HG02943 (cell line): ENCODE data around the gene UBE2D2.
A peak's percentile ranks its signal among the peaks of the same experiment; 100 is the strongest.
"Not testable (repeated sequence)": the region's sequence is repeated elsewhere in the genome, so short reads cannot be mapped to it uniquely, and the experiment has no call there.

ENCODE experiments used
- ATAC-seq: cut with Tn5 transposase; IDR thresholded peaks from one replicate; pipeline ENCODE4 v1.9.1; 2021; ENCODE audit warnings: mild to moderate bottlenecking, low read depth, moderate library complexity; ENCODE audit not compliant: unreplicated experiment

UBE2D2 gene

DNA sequence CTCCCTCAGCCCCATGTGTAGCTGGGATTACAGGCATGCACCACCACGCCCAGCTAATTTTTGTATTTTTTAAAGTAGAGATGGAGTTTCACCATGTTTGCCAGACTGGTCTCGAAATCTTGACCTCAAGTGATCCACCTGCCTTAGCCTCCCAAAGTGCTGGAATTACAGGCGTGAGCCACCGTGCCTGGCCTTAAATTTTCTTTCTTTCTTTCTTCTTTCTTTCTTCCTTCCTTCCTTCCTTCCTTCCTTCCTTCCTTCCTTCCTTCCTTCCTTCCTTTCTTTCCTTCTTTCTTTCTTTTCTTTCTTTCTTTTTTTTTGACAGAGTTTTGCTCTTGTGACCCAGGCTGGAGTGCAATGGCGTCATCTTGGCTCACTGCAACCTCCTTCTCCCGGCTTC lies 14.5 kb upstream of the UBE2D2 start:
- not testable (repeated sequence) for ATAC-seq

DNA sequence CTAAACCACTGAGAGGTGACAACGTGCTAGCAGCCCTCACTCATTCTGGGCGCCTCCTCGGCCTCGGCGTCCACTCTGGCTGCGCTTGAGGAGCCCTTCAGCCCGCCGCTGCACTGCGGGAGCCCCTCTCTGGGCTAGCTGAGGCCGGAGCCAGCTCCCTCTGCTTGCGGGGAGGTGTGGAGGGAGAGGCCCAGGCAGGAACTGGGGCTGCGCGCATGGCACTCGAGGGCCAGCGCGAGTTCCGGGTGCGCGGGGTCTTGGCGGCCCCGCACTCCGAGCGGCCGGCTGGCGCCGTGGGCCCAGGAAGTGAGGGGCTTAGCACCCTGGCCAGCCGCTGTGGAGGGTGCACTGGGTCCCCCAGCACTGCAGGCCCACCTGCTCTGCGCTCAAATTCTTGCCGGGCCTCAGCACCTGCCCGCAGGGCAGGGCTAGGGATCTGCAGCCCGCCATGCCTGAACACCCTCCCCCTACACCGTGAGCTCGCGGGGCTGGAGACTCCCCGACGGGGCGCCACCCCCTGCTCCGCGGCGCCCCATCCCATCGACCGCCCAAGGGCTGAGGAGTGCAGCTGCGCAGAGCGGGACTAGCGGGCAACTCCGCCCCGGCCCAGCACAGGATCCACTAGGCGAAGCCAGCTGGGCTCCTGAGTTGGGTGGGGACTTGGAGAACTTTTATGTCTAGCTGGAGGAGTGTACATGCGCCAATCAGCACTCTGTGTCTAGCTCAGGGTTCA lies 11.8 kb upstream of the UBE2D2 start:
- no peak for ATAC-seq

DNA sequence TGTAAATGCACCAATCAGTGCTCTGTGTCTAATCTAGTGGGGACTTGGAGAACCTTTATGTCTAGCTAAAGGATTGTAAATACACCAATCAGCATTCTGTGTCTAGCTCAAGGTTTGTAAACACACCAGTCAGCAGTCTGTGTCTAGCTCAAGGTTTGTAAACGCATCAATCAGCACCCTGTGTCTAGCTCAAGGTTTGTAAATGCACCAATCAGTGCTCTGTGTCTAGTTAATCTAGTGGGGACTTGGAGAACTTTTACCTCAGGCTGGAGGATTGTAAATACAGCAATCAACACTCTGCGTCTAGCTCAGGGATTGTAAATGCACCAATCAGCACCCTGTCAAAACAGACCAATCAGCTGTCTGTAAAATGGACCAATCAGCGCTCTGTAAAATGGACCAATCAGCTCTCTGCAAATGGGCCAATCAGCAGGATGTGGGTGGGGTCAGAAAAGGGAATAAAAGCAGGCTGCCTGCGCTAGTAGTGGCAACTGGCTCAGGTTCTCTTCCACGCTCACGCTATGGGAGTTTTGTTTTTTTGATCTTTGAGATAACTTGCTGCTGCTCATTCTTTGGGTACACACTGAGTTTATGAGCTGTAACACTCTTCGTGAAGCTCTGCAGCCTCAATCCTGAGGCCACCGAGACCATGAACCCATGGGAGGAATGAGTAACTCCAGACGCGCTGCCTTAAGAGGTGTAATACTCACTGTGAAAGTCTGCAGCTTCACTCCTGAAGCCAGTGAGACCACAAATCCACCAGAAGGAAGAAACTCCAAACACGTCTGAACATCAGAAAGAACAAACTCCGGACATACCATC lies 10.9 kb upstream of the UBE2D2 start:
- ATAC-seq = not testable (repeated sequence)

DNA sequence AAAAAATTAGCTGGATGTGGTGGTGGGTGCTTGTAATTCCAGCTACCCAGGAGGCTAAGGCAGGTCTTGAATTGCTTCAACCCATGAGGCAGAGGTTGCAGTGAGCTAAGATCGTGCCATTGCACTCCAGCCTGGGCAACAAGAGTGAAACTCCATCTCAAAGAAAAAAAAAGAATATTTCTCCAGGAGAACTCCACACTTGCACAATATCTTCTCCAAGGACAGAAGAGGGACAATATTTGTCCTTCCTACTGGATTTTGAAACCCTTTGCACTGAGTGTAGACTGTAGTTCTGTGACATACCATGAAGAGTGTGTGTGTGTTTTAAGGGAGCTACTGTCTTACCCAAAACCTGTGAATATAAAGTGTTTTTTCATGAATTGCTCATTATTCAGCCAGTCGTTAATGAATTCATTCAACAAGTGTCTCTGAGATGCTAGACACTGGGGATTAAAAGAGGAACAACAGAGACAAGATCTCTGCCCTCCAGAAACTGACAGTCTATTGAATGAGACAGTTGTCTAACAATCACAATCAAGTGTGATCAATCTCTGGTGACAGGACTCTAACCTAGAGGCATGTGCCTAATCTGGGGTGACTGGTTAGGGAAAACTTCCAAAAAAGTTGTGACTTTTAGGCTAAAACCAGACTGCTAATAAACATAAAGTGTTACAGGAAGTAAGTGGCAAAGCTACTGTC lies 9.8 kb upstream of the UBE2D2 start:
- no peak for ATAC-seq

DNA sequence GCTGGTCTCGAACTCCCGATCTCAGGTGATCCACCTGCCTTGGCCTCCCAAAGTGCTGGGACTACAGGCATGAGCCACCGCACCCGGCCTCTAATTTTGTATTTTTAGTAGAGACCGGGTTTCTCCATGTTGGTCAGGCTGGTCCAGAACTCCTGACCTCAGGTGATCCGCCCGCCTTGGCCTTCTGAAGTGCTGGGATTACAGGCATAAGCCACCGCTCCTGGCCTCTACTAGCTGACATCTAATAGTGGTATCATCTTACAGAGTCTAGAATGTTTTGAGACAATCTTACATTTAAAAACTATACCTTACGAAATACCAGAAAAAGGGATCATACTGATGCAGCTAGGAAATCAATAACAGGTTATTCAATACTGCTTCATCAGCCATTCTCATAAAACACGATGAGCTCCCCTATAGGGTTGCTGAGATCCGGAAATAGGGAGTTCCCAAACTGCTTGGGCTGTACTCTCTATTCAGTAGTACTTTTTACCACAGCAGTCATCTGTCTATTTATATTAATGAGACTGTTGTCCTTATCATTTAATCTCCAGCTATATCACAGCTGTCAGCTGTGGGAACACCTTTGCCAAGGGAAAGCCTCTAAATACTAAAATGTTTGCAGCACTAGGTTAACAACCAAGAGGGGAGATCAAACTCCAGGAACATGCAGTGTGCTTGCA lies 8.1 kb upstream of the UBE2D2 start:
- ATAC-seq = no peak

DNA sequence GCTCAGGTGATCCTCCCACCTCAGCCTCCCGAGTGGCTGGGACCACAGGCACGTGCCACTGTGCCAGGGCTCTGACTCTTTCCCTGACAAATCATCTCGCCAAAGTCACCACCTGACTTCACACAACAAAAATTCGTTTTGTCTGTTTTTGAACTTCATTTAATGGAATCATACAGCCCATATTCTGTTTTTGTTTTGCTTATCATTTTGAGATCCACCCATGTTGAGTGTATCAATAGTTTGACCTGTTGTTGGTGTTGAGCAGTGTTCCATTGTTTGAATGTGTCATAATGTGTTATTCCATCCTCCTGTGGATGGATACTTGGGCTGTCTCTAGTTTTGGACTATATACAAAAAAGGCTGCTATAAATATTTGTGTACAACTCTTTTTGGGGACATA lies 6.9 kb upstream of the UBE2D2 start:
- ATAC-seq = no peak

DNA sequence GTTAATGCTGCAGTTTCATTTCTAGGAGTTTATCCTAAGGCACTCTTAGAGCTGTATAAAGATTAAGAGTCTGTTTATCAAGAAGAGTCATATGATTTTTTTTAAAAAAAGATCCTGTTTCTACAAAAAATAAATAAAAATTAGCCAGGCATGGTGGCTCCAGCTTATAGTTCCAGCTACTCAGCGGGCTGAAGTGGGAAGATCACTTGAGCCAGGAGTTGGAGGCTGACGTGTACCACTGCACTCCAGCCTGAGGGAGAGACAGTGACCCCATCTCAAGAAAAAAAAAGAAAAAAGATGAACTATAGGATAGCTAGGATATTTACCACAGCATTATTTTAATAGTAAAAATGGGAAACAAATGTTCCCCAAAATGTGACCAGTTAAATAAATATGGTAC lies 3.3 kb upstream of the UBE2D2 start:
- no peak for ATAC-seq

DNA sequence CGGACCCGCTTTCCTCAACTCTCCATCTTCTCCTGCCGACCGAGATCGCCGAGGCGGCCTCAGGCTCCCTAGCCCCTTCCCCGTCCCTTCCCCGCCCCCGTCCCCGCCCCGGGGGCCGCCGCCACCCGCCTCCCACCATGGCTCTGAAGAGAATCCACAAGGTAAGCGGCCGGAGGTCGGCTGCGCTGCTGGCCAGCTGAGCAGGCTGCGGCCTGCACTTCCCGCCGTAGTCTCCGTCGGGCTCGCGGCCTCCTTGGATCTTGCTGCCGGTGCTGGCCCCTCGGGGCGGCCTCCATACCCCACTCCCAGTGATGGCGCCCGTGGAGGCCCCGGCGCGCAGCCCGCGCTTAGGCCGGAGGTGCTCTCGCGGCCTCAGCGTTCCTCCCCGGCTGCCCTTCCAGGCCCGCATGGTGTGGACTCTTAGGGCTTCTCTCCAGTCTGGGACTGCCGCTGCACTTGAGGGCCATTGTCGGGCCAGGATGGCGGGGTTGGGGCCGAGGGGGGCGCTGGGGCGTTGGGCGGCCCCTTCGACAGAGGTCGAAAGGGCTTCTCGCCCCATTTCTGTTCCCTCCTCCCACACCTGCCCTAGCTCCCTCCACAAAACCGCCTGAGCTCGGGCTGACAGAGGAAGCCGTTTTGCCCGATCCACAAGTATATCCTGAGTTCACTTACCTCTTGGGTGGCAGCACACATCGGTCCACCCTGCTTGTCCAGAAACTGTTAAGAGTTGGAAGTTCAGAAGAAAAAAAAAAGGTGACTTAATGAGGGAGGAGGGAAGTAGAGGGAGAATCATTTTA lies 714 bp downstream of the UBE2D2 start:
- ATAC-seq = peak; percentile 3

DNA sequence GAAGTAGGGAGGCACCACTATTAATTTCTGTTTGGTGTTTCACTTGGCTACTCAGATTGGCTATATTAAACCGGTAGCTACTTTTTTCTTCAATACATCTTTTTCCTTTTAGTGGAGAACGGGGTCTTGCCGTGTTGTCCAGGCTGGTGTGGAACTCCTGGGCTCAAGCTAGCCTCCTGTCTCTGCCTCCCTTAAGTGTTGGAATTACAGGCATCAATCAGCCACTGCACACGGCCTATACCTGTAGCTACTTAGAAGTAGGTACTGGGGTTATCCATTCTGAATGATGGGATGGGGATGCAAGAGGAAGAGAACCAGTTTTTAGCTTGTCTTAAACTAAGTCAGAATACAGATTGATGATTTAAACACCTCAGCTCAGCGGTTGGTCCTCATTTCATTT lies 1.7 kb downstream of the UBE2D2 start:
- no peak for ATAC-seq

DNA sequence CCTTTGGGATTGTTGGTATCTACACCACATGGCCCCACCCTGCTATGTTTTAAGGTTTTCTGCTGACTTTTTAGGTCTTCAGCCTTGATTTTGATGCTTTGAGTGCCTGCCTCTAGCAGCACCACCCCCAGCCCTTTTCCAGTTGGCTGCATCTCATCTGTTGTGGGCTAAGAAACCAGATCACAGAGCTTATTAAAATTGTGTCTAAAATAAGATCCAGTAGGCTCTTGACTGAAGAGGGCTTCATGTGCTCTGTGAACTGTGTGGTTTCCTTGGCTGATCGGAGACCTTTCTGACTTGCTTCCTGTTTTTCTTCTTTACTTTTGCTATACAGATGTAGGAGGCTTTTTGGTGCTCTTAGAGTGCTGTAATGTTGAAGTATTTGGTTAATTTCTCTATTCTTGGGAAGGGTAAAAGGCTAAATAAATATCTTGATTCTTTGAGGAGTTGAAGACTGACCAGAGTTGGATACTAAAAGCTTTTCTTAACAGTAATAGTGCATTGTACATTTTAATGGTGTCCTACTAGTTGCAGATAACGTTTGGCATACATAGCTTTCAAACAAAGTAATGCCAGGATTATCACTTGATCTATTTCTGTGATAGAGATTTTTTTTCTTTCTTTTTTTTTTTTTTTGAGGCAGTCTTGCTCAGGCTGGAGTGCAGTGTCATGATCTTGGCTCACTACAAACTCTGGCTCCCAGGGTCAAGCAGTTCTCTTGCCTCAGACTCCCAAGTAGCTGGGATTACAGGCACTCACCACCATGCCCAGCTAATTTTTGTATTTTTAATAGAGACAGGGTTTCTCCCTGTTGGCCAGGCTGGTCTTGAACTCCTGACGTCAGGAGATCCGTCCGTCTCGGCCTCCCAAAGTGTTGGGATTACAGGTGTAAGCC lies 4.5 kb downstream of the UBE2D2 start:
- peak; percentile 33 for ATAC-seq

DNA sequence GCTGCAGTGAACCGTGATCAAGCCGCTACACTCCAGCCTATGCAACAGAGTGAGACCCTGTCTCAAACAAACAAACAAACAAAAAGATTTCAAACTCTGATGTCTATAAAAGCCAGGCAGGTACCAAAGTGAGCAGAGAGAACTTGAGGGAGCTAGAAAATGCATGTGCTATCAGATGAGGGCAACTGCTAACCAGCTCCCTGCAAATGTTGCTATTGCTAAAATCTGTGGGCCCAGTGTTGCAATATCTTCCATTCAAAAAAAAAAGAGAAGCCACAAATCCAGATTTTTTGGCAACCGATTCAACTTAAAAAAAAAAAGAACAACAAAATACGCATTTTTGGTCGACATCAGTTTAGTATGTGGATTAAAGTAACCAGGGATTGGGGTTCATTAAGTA lies 5.5 kb downstream of the UBE2D2 start:
- ATAC-seq = no peak

DNA sequence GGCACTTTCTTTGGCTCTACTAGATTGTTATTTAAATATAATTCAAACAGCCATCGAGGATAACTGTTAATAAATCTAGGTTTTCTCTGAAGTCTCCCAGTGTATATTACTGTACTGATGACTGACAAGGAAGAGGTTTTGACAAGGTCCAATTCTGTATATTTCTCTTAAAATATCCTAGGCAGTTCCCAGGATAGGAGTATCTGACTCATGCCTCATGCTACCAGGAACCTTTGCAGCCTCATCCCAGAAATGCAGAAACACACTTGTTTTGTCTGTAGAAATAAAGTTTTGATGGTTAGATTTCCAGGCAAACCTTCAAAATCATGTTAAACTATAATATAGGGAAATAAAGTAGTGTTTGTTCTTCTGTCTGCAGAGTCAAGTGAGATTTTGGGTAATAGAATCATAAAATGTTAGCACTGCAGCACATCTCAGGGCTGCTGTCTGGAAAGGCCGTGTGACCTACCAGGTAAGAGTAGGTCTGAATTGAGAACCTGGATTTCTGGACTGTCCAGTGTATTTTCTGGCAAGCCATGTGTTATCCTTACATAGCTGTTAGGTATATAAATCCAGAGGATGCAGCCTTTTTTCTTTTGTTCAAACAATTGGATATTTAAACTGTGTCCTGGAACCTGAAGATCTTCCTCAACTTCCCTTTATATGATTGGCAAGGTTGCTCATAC lies 8.3 kb downstream of the UBE2D2 start:
- no peak for ATAC-seq

DNA sequence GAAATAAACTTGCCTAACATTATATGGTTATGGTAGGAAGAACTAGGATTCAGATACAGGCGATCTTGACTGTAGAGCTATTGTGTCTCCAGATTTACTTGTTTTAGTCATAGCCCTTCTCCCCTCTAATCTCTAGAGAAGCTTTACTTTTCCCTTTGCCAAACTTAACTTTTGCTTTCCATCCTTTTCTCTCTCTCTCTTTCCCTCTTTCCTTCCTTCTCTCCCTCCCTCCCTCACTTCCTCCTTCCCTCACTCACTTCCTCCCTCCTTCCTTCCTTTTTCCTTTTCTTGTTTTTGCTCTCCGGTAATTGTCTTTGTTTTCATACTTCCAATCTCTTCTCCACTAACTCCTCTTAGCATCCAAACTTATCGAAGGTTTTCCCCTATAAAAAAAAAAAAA lies 10.4 kb downstream of the UBE2D2 start:
- ATAC-seq = no peak

DNA sequence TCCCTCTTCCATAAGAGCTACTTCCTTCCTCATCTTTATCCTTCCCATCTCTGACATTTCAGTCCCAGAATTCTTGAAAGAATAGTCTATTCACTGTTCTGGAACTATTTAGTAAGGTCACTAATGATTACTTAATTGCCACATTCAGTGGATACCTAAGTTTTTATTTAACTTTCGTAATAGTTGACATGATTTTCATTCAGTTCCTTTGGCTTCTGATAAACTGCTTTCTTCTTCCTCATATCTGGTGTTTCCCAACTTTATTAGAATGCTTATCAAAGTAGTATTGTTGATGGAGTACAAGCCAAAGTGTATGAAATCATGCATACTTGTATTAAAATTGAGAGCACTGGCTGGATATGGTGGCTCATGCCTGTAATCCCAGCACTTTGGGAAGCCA lies 10.8 kb downstream of the UBE2D2 start:
- no peak for ATAC-seq

DNA sequence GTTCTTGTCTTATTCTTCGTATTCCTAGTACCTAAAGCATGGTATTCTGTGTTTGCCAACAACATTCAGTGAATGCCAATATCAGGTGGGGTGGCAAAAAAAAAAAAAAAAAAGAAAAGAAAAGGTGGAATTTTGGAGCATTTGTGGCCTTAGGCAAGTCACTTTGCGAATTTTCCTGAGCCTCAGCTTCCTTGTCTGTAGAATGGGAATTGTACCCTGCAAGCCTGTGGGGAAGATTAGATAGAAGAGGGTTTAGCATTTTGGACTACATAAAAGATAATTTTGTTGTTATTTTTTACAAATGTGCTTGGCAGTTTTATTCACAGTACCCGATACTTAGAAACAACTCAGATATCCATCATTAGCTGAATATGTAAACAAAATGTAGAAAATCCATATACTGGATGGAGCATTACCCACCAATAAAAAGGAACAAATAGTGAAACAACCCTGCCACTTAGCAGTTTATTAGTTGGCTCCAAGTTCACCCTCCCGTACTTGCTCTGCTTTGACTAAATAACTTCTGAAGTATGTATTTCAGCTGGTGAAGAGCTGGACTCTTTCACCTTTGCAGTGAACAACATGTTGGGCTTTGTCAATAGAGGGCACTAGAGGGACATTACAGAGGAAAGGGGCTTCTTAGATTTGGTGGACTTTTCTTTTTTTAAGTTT lies 13.6 kb downstream of the UBE2D2 start:
- ATAC-seq = no peak

DNA sequence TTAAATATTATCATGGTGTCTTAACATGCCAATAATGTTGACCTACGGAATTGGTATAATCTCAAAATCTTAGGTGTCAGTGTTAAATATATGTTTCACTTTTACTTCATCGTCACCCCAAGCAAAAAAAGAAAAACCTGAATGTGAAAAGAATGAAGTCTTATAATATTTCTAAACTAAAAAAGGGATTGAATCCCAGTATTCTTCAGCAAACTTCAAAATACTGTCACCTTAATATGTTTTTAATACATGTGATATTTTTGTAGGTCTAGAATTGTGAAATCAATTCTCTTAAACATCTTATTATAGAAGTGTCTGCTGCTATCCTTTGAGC lies 14.1 kb downstream of the UBE2D2 start:
- no peak for ATAC-seq

DNA sequence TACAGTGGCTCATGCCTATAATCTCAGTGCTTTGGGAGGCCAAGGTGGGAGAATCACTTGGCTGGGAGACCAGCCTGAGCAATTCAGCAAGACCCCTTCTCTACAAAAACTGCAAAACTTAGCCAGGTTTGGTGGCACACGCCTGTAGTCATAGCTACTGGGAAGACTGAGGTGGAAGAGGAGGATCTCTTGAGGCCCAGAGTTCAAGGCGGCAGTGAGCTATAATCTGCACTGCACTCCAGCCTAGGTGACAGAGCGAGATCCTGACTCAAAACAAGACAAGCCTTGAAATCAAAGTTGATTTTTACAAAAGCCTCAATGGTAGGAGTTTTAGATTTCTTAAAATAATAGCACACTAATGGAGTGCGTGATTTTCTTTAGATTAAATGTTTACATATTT lies 14.6 kb downstream of the UBE2D2 start:
- no peak for ATAC-seq

DNA sequence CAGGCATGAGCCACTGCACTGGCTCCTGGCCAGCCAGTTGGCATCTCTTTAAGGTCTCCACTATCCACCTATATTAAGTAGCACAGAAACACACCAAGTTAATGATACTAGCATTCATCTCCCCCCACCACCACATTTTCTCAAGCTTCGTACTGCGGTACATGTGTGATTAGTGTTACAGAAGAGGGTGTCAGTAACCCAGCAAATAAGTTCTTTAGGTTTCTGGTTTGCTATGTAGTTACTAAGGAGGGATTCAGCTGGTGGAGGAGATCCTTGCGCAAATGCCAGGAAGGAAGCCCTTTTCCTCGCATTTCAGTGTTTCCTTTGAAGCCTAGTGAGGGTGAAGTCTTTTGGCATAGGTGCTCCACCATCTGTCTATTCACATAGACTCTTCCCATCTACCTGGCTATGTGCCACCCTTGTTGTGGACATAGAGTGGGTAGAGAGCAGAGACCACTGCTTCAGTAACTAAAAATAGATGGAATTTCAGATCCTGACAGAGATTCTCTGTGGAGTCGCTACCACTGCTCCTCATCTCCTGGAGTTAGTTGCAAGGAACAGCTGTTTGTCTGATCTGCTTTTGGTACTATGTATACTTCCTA lies 16.7 kb downstream of the UBE2D2 start:
- no peak for ATAC-seq
